ENCODE results near the gene TMEM43. TPM values are rescaled to one million over a fixed set of nuclear protein-coding genes. Genes with fewer than 3 reads are reported as not detected.

The TMEM43 gene
- total and polyA plus RNA-seq, 12 donors: 23.9 to 98.0 (median 38.2) TPM

DNA sequence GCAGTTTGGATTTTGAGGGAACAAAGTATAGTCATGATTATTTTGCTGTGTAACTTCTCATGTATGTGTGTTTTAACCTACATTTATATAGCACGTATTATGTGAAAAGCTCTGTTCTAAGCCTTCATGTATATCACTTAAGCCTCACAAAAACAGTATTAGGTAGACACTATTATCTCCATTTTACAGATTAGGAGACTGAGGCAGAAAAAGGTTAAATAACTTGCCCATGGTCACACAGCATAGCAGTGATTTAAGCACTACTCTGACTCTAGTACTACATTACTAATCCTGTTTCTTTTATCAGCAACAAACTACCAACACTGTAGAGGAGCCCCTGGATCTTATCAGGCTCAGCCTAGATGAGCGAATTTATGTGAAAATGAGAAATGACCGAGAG is 56.4 kb downstream of the TMEM43 start:
- peaks cover 5 to 32% (median 23%) of the 10 kb centered on the region in 9 donors for H3K4me1 ChIP-seq
- TF ChIP-seq CTCF (IDR thresholded peaks at IDR 0.05): no peak
- no peak for DNase-seq
- H3K4me3 ChIP-seq: no peak overlapping the region
- no peak overlapping the region for H3K27ac ChIP-seq
- H3K36me3 ChIP-seq: peaks cover 0 to 55% (median 21%) of the 10 kb centered on the region in 9 donors
- intact Hi-C loops (cut with DNase I): no loop called here
- no peaks in the 10 kb centered on the region for H3K9me3 ChIP-seq
- no peaks in the 10 kb centered on the region for H3K27me3 ChIP-seq
- WGBS, 2 donors: 96 to 97% methylated on average over 3 of the region's 3 CpGs
- ATAC-seq: no peak

DNA sequence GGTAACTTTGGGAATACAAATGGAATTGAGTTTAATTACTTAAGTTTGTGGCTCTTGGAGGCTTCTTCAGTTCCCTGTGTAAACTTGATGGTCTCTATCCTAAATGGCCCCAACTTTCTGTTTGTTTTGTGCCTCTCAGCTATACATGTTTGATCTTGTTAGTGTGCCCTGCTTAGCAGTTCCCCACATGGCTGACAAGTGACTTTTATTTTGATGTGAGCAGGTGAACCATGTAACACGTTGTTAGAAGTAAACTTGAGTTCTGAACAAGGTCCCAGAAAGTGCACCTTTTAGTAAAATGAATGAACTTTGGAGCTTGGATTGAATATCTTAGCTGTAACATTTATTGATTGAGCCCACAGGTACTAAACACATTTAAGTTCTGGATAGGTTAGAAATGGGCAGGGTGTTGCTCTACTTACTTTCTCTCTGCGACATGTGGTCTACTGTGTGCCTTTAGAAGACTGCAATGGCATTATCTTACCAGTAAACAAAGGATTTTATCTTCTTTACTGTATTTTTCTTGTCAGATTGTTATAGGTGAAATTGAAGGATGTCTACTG is 58.2 kb downstream of the TMEM43 start:
- Histone ChIP-seq H3K36me3 (peaks cover 0 to 73% (median 24%) of the 10 kb centered on the region in 9 donors), H3K27ac (no peak overlapping the region), H3K4me3 (no peak overlapping the region), H3K27me3 (no peaks in the 10 kb centered on the region), H3K9me3 (no peaks in the 10 kb centered on the region), H3K4me1 (peaks cover 0 to 15% (median 9%) of the 10 kb centered on the region in 9 donors)
- 60 to 66% methylated on average over 2 of the region's 2 CpGs for WGBS, 2 donors
- intact Hi-C loops (cut with DNase I): no loop called here
- TF ChIP-seq CTCF (IDR thresholded peaks at IDR 0.05): no peak
- no peak for ATAC-seq
- DNase-seq: no peak

GRCh38 chr3:14186854-14187458 is 62.1 kb downstream of the TMEM43 start:
- DNase-seq (no peak), ATAC-seq (no peak)
- Histone ChIP-seq H3K27me3 (no peaks in the 10 kb centered on the region), H3K4me3 (no peak overlapping the region), H3K4me1 (peaks cover 0 to 6% (median 0%) of the 10 kb centered on the region in 9 donors), H3K36me3 (peaks cover 0 to 74% (median 19%) of the 10 kb centered on the region in 9 donors), H3K9me3 (peaks cover 0 to 8% (median 0%) of the 10 kb centered on the region in 11 donors), H3K27ac (no peak overlapping the region)
- intact Hi-C loops (cut with DNase I): no loop called here
- no peak for TF ChIP-seq CTCF (IDR thresholded peaks at IDR 0.05)
- WGBS, 2 donors: 96 to 97% methylated on average over 5 of the region's 5 CpGs

- DNase-seq (no peak), ATAC-seq (no peak)
- Histone ChIP-seq H3K4me3 (no peak overlapping the region), H3K4me1 (peaks cover 0 to 5% (median 0%) of the 10 kb centered on the region in 9 donors), H3K27me3 (no peaks in the 10 kb centered on the region), H3K27ac (no peak overlapping the region), H3K36me3 (peaks cover 0 to 61% (median 14%) of the 10 kb centered on the region in 9 donors), H3K9me3 (peaks cover 0 to 8% (median 0%) of the 10 kb centered on the region in 11 donors)
- intact Hi-C loops (cut with DNase I): no loop called here
- 77 to 78% methylated on average over 4 of the region's 4 CpGs for WGBS, 2 donors
- no peak for TF ChIP-seq CTCF (IDR thresholded peaks at IDR 0.05)
Measured at GRCh38 chr3:14188041-14188754, 63.3 kb downstream of the TMEM43 start.

Other genes starting within 250 kb of the TMEM43 start
- gene WNT7A, start 245.0 kb upstream of the TMEM43 start, total RNA-seq: not detected
- not detected for gene WNT7A, start 245.0 kb upstream of the TMEM43 start, polyA plus RNA-seq
- 10 to 100 TPM; 18.0 to 37.2 (median 28.0) TPM for gene CHCHD4, start 182 bp upstream of the TMEM43 start, total RNA-seq
- 10 to 100 TPM; 20.1 to 23.8 TPM for gene CHCHD4, start 182 bp upstream of the TMEM43 start, polyA plus RNA-seq
- 10 to 100 TPM in 5 of 10 donors, 1 to 10 TPM in 5; 8.5 to 15.8 (median 11.3) TPM for gene XPC, start 53.5 kb downstream of the TMEM43 start, total RNA-seq
- gene XPC, start 53.5 kb downstream of the TMEM43 start, polyA plus RNA-seq: 1 to 10 TPM; 7.3 to 9.7 TPM
- gene LSM3, start 53.8 kb downstream of the TMEM43 start, total RNA-seq: 10 to 100 TPM; 12.4 to 18.0 (median 15.2) TPM
- gene LSM3, start 53.8 kb downstream of the TMEM43 start, polyA plus RNA-seq: 10 to 100 TPM in 1 of 2 donors, 1 to 10 TPM in 1; 5.6 to 16.1 TPM